HepG2 (cell line): ENCODE results near the gene SRSF2. TPM values are rescaled to one million over a fixed set of nuclear protein-coding genes. Genes with fewer than 3 reads are reported as not detected.

Experiments
- ARID5B ChIP-seq: IDR thresholded peaks from 2 replicates; pipeline ENCODE4 v1.4.0; 2020; ENCODE audit warnings: mild to moderate bottlenecking, missing genetic modification reagents
- ELK4 ChIP-seq: sonication (generic); formaldehyde crosslinking; IDR thresholded peaks from 2 replicates; pipeline ENCODE4 v1.9.0; 2021; ENCODE audit warnings: missing genetic modification reagents, borderline replicate concordance
- FOSL2 ChIP-seq: sonication (generic); formaldehyde crosslinking; IDR thresholded peaks from 2 replicates; pipeline ENCODE4 v1.4.0; 2020; ENCODE audit warnings: missing genetic modification reagents
- GABPA ChIP-seq, 2 experiments: IDR thresholded peaks; 2 replicates each; pipeline ENCODE4 v1.6.1; 2011 to 2016; ENCODE audit warnings: low read depth in 2 of 2, low read length in 1 of 2, missing biosample characterization in 1 of 2, missing genetic modification characterization in 1 of 2
- HINFP ChIP-seq: sonication (generic); formaldehyde crosslinking; IDR thresholded peaks from 2 replicates; pipeline ENCODE4 v1.4.0; 2020; ENCODE audit warnings: low read depth, mild to moderate bottlenecking, missing genetic modification reagents
- MAZ ChIP-seq, 2 experiments: sonication (generic) in 1 of 2; formaldehyde crosslinking in 1 of 2; IDR thresholded peaks; 2 replicates each; pipeline versions ENCODE4 v1.5.0 to v1.6.1; 2012 to 2020; ENCODE audit warnings: low read depth in 2 of 2, mild to moderate bottlenecking in 2 of 2, borderline replicate concordance in 1 of 2, improper control_type of control experiment in 1 of 2, low read length in 1 of 2, missing genetic modification reagents in 1 of 2, moderate library complexity in 1 of 2
- ZFP91 ChIP-seq: sonication (generic); formaldehyde crosslinking; IDR thresholded peaks from 2 replicates; pipeline ENCODE4 v1.9.0; 2022; ENCODE audit warnings: missing genetic modification reagents, mild to moderate bottlenecking, borderline replicate concordance
- ZHX2 ChIP-seq, 2 experiments: sonication (generic) in 1 of 2; formaldehyde crosslinking in 1 of 2; IDR thresholded peaks; 2 replicates each; pipeline versions ENCODE4 v1.6.1 to v1.9.0; 2014 to 2022; ENCODE audit warnings: antibody characterized with exemption in 1 of 2, borderline replicate concordance in 1 of 2, inconsistent platforms in 1 of 2, low read depth in 1 of 2, missing genetic modification reagents in 1 of 2
- ZNF383 ChIP-seq: sonication (generic); formaldehyde crosslinking; IDR thresholded peaks from 2 replicates; pipeline ENCODE4 v1.4.0; 2020; ENCODE audit warnings: missing genetic modification reagents, mild to moderate bottlenecking, borderline replicate concordance
- polyA plus RNA-seq, 8 experiments: library from polyadenylated mRNA; depleted of rRNA in 3 of 8; stranded (reverse) in 7 of 8; unstranded in 1 of 8; fragments of >200 nt; fragmentation: Illumina TruSeq in 4 of 8; extraction: Trizol in 4 of 8; gene quantifications; 2 replicates each; pipeline versions ENCODE4 v1.2.1 to v1.2.3, GENCODE V29; 2011 to 2016; ENCODE audit warnings: low read depth in 4 of 8, missing spikeins in 1 of 8, mixed read lengths in 1 of 8; ENCODE audit not compliant: insufficient read depth in 1 of 8
- total RNA-seq, 5 experiments: library from RNA; depleted of rRNA; stranded (reverse); fragments of >200 nt; fragmentation: Illumina TruSeq; extraction: Trizol; gene quantifications; 2 replicates each; pipeline ENCODE4 v1.2.3, GENCODE V29; 2016; ENCODE audit warnings: low read depth in 1 of 5

The SRSF2 gene
- total and polyA plus RNA-seq, 2 of the 13 experiments (the other 11 are each of a cell fraction or from before 2014, with no cell fraction given) = 306 to 319 TPM

- TF ChIP-seq ZFP91 (CRISPR knock-in tag) (peak; percentile 48; the same call in 1 of the 2 replicates), GABPA (IDR thresholded peaks at IDR 0.05; ENCODE audit: low read depth, low read length) (no peak), GABPA (CRISPR knock-in tag; IDR thresholded peaks at IDR 0.05; ENCODE audit: low read depth) (peak; percentile 72), MAZ (IDR thresholded peaks at IDR 0.05; ENCODE audit: borderline replicate concordance, low read depth, low read length) (no peak), MAZ (CRISPR knock-in tag; IDR thresholded peaks at IDR 0.05; ENCODE audit: low read depth) (peak; percentile 41; the same call in 1 of the 2 replicates), ZNF383 (no peak), FOSL2 (CRISPR knock-in tag) (peak; percentile 89), ELK4 (no peak), ARID5B (CRISPR knock-in tag) (peak; percentile 77), ZHX2 (IDR thresholded peaks at IDR 0.05; ENCODE audit: low read depth) (0 out of 2 replicates have a peak, but pooled peaks have one; percentile 20), ZHX2 (CRISPR knock-in tag; IDR thresholded peaks at IDR 0.05; ENCODE audit: borderline replicate concordance) (no peak), HINFP (CRISPR knock-in tag) (0 out of 2 replicates have a peak, but pooled peaks have one; percentile 59)
These were observed 40.1 kb downstream of the SRSF2 start (continued) for GRCh38 chr17:76696763-76697701.
